ENCODE measurements around the gene HAAO.
"Not testable (repeated sequence)": the region's sequence is repeated elsewhere in the genome, so short reads cannot be mapped to it uniquely, and the experiment has no call there.

HAAO gene

GRCh38 chr2:42743659-42743990, 48.8 kb downstream of the HAAO start:
- DNase-seq: no peak

GRCh38 chr2:42742740-42743658, 49.4 kb downstream of the HAAO start:
- DNase-seq: no peak

- DNase-seq: no peak
These were observed 51.2 kb downstream of the HAAO start for GRCh38 chr2:42741140-42741539.

GRCh38 chr2:42736598-42737322, 55.6 kb downstream of the HAAO start:
- no peak for DNase-seq

GRCh38 chr2:42733852-42734251, 58.5 kb downstream of the HAAO start:
- no peak for DNase-seq

- DNase-seq: not testable (repeated sequence)
These were observed 61.1 kb downstream of the HAAO start for GRCh38 chr2:42731316-42731715.

- DNase-seq: no peak
These were observed 65.7 kb downstream of the HAAO start for GRCh38 chr2:42726680-42727079.

- no peak for DNase-seq
These were observed 66.7 kb downstream of the HAAO start for GRCh38 chr2:42725657-42726056.

GRCh38 chr2:42724886-42725285, 67.5 kb downstream of the HAAO start:
- no peak for DNase-seq

- DNase-seq: no peak
These were observed 68.9 kb downstream of the HAAO start for GRCh38 chr2:42723465-42723864.

- peak; percentile 30 to 38 for DNase-seq
These were observed 69.8 kb downstream of the HAAO start for GRCh38 chr2:42722320-42723190.

GRCh38 chr2:42721898-42722297, 70.5 kb downstream of the HAAO start:
- no peak for DNase-seq

Measured in activated T-cell treated with anti-CD3 and anti-CD28 coated beads, Interleukin-2, amount 50 U/mL, for 48 hours (primary cell).